ENCODE data around the gene CSF3.
"Not testable (repeated sequence)": the region's sequence is repeated elsewhere in the genome, so short reads cannot be mapped to it uniquely, and the experiment has no call there.

The CSF3 gene

GRCh38 chr17:39997543-39997942 is 17.7 kb upstream of the CSF3 start:
- DNase-seq (ENCODE audit: low read depth): no peak

GRCh38 chr17:39999067-39999466 is 16.2 kb upstream of the CSF3 start:
- DNase-seq (ENCODE audit: low read depth): no peak

GRCh38 chr17:40000161-40000560 is 15.1 kb upstream of the CSF3 start:
- no peak for DNase-seq (ENCODE audit: low read depth)

- not testable (repeated sequence) for DNase-seq (ENCODE audit: low read depth)
Observed at GRCh38 chr17:40001335-40001734, 13.9 kb upstream of the CSF3 start.

- no peak for DNase-seq (ENCODE audit: low read depth)
Observed at GRCh38 chr17:40004072-40004471, 11.2 kb upstream of the CSF3 start.

GRCh38 chr17:40004712-40005111 is 10.5 kb upstream of the CSF3 start:
- no peak for DNase-seq (ENCODE audit: low read depth)

GRCh38 chr17:40005520-40005919 is 9.7 kb upstream of the CSF3 start:
- no peak for DNase-seq (ENCODE audit: low read depth)

GRCh38 chr17:40010946-40011500 is 4.2 kb upstream of the CSF3 start:
- not testable (repeated sequence) for DNase-seq (ENCODE audit: low read depth)

GRCh38 chr17:40012017-40012647 is 3.1 kb upstream of the CSF3 start:
- DNase-seq (ENCODE audit: low read depth): not testable (repeated sequence)

GRCh38 chr17:40014375-40014980 is 762 bp upstream of the CSF3 start:
- DNase-seq (ENCODE audit: low read depth): no peak

- no peak for DNase-seq (ENCODE audit: low read depth)
Observed at GRCh38 chr17:40015998-40016985, 1.1 kb downstream of the CSF3 start.

- no peak for DNase-seq (ENCODE audit: low read depth)
Observed at GRCh38 chr17:40017422-40018080, 2.3 kb downstream of the CSF3 start.

GRCh38 chr17:40018211-40019121 is 3.2 kb downstream of the CSF3 start:
- DNase-seq (ENCODE audit: low read depth): no peak

- DNase-seq (ENCODE audit: low read depth): no peak
Observed at GRCh38 chr17:40019140-40019991, 4.1 kb downstream of the CSF3 start.

GRCh38 chr17:40020146-40020545 is 4.9 kb downstream of the CSF3 start:
- no peak for DNase-seq (ENCODE audit: low read depth)

GRCh38 chr17:40021451-40021971 is 6.3 kb downstream of the CSF3 start:
- no peak for DNase-seq (ENCODE audit: low read depth)

- no peak for DNase-seq (ENCODE audit: low read depth)
Observed at GRCh38 chr17:40022497-40022896, 7.3 kb downstream of the CSF3 start.

- no peak for DNase-seq (ENCODE audit: low read depth)
Observed at GRCh38 chr17:40022961-40023541, 7.8 kb downstream of the CSF3 start.

- no peak for DNase-seq (ENCODE audit: low read depth)
Observed at GRCh38 chr17:40023590-40024292, 8.5 kb downstream of the CSF3 start.

All from activated T-cell treated with anti-CD3 and anti-CD28 coated beads for 24 hours (primary cell).